H1 (cell line): ENCODE data around the gene CTNNA3. TPM values are rescaled to one million over a fixed set of nuclear protein-coding genes. Genes with fewer than 3 reads are reported as not detected.

ENCODE experiments used
- CREB1 ChIP-seq: IDR thresholded peaks from 2 replicates; pipeline ENCODE4 v1.6.1; 2012; ENCODE audit warnings: inconsistent platforms
- E2F6 ChIP-seq: IDR thresholded peaks from 2 replicates; pipeline ENCODE4 v1.6.1; 2012; ENCODE audit warnings: inconsistent platforms
- RAD21 ChIP-seq, 2 experiments: IDR thresholded peaks in 1 of 2; conservative IDR thresholded peaks in 1 of 2; 2 replicates each; pipeline ENCODE4 v1.6.1; 2011; ENCODE audit warnings: low read depth in 2 of 2, low read length in 2 of 2, improper control_type of control experiment in 1 of 2, inconsistent platforms in 1 of 2, mild to moderate bottlenecking in 1 of 2, moderate library complexity in 1 of 2
- TCF12 ChIP-seq: IDR thresholded peaks from 2 replicates; pipeline ENCODE4 v1.6.1; 2011; ENCODE audit warnings: low read depth, mild to moderate bottlenecking, low read length
- polyA plus RNA-seq, 7 experiments: library from polyadenylated mRNA; depleted of rRNA in 3 of 7; stranded (reverse) in 5 of 7; unstranded in 2 of 7; fragments of >200 nt in 5 of 7; fragments of 200-250 nt in 2 of 7; gene quantifications; 1 replicate in 5 of 7; 2 replicates in 1 of 7; 4 replicates in 1 of 7; pipeline versions ENCODE4 v1.2.1 to v1.2.3, GENCODE V29; 2011 to 2013; ENCODE audit warnings: missing spikeins in 2 of 7, mixed read lengths in 2 of 7
- total RNA-seq: library from RNA; stranded (reverse); fragmentation: NEBNext Ultra II Directional; extraction: Animal tissue kit (Norgen Biotek cat#: 25700); gene quantifications from 2 replicates; pipeline ENCODE4 v1.2.1, GENCODE V29; 2021

Gene CTNNA3
- total and polyA plus RNA-seq, 2 of the 8 experiments (the other 6 are each of a cell fraction or from before 2014, with no cell fraction given), result 1.3 to 1.5 TPM

DNA sequence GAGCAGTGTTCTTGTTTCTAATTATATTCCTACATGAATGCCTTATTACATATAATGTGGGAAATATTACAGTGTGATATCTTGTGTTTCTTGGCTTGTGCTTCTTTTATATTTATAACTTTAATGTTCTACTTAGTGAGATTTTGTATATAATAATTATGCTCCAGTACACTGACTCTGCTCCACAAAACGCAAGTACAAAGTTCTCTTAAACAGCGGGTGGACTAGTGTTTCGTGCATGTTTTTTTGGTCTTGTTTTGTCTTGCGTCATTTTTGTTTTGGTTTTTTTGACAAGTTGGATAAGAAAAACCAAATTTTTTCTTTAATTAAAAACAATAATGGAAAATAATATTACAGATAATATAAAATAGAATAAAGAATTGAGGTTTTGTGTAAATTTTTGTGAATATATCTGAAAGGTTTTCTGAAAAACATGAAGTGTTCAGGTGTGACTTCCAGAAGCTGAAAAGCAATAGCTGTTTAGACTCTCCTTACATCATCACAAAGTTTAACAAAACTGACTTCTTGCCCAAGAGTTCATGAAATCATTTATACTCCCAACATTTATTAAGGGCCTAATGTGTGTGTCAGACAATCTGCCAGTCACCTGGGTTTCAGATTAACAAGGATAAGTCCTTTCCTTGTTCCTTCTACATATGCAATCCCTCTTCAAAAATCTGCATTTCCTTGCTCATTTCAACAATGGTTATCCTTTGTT is 438.4 kb downstream of the CTNNA3 start (continued):
- TF ChIP-seq RAD21 (IDR thresholded peaks at IDR 0.05 in 1 of 2, conservative IDR thresholded peaks at IDR 0.05 in 1 of 2; ENCODE audit: low read depth in 2 of 2, low read length in 2 of 2), result no peak
- no peak for TF ChIP-seq TCF12
- TF ChIP-seq E2F6, result no peak
- TF ChIP-seq CREB1, result no peak
